H9 (cell line): Measurements from ENCODE around the gene CTNND1. TPM values are rescaled to one million over a fixed set of nuclear protein-coding genes. Genes with fewer than 3 reads are reported as not detected.

ENCODE experiments used
- DNase-seq: peaks from one replicate; pipeline ENCODE4 v3.0.0-alpha.2; 2017
- H2AFZ ChIP-seq: one replicate; pipeline ENCODE4 v1.6.1; 2013; ENCODE audit warnings: mild to moderate bottlenecking, low read length, control low read depth, moderate library complexity
- H2AK5ac ChIP-seq: 2 replicates; pipeline ENCODE4 v1.6.1; 2013; ENCODE audit warnings: low read length, control low read depth, mixed read lengths; ENCODE audit not compliant: insufficient read length
- H2BK120ac ChIP-seq: one replicate; pipeline ENCODE4 v1.6.1; 2013; ENCODE audit warnings: low read depth, mild to moderate bottlenecking, low read length, control low read depth, inconsistent platforms; ENCODE audit not compliant: poor library complexity, severe bottlenecking
- H2BK12ac ChIP-seq: 2 replicates; pipeline ENCODE4 v1.6.1; 2013; ENCODE audit warnings: low read length, control low read depth, mixed read lengths, low read depth; ENCODE audit not compliant: insufficient read length
- H2BK15ac ChIP-seq: 2 replicates; pipeline ENCODE4 v1.6.1; 2013; ENCODE audit warnings: low read depth, low read length, control low read depth
- H2BK20ac ChIP-seq: one replicate; pipeline ENCODE4 v1.6.1; 2013; ENCODE audit warnings: low read depth, mild to moderate bottlenecking, low read length, control low read depth, inconsistent platforms; ENCODE audit not compliant: poor library complexity, severe bottlenecking
- H2BK5ac ChIP-seq: 2 replicates; pipeline ENCODE4 v1.6.1; 2013; ENCODE audit warnings: low read length, control low read depth, mixed read lengths; ENCODE audit not compliant: insufficient read length
- H3K14ac ChIP-seq: 2 replicates; pipeline ENCODE4 v1.6.1; 2013; ENCODE audit warnings: low read length, control low read depth; ENCODE audit not compliant: insufficient read depth
- H3K18ac ChIP-seq: 2 replicates; pipeline ENCODE4 v1.6.1; 2013; ENCODE audit warnings: low read depth, mild to moderate bottlenecking, mixed read lengths, low read length, control low read depth; ENCODE audit not compliant: insufficient read length
- H3K23ac ChIP-seq: 2 replicates; pipeline ENCODE4 v1.6.1; 2013; ENCODE audit warnings: low read length, control low read depth, mixed read lengths, low read depth; ENCODE audit not compliant: insufficient read length
- H3K23me2 ChIP-seq: 2 replicates; pipeline ENCODE4 v1.6.1; 2013; ENCODE audit warnings: low read depth, mild to moderate bottlenecking, mixed read lengths, low read length, control low read depth; ENCODE audit not compliant: insufficient read length, poor library complexity, severe bottlenecking
- H3K27ac ChIP-seq: 2 replicates; pipeline ENCODE4 v1.5.1; 2013; ENCODE audit warnings: low read length, control low read depth, mixed read lengths, low read depth; ENCODE audit not compliant: insufficient read length
- H3K27me3 ChIP-seq: 2 replicates; pipeline ENCODE4 v1.6.1; 2013; ENCODE audit warnings: low read length, control low read depth, inconsistent platforms; ENCODE audit not compliant: insufficient read depth
- H3K4ac ChIP-seq: 2 replicates; pipeline ENCODE4 v1.6.1; 2013; ENCODE audit warnings: low read depth, mild to moderate bottlenecking, control low read depth, inconsistent platforms, low read length, moderate library complexity
- H3K4me1 ChIP-seq: 2 replicates; pipeline ENCODE4 v1.6.1; 2013; ENCODE audit warnings: low read length, control low read depth, inconsistent platforms; ENCODE audit not compliant: insufficient read depth
- H3K4me2 ChIP-seq: 2 replicates; pipeline ENCODE4 v1.6.1; 2013; ENCODE audit warnings: low read length, control low read depth, mixed read lengths; ENCODE audit not compliant: insufficient read length, insufficient read depth
- H3K56ac ChIP-seq: 2 replicates; pipeline ENCODE4 v1.6.1; 2013; ENCODE audit warnings: low read depth, mild to moderate bottlenecking, mixed read lengths, low read length, control low read depth; ENCODE audit not compliant: insufficient read length
- H3K79me1 ChIP-seq: 2 replicates; pipeline ENCODE4 v1.6.1; 2013; ENCODE audit warnings: low read depth, mild to moderate bottlenecking, moderate library complexity, low read length, control low read depth, inconsistent platforms; ENCODE audit not compliant: insufficient read depth, poor library complexity, severe bottlenecking
- H3K79me2 ChIP-seq: 2 replicates; pipeline ENCODE4 v1.6.1; 2013; ENCODE audit warnings: low read length, control low read depth, inconsistent platforms; ENCODE audit not compliant: insufficient read depth
- H3K9ac ChIP-seq: 2 replicates; pipeline ENCODE4 v1.6.1; 2013; ENCODE audit warnings: low read length, control low read depth, mixed read lengths; ENCODE audit not compliant: insufficient read length; ENCODE audit errors: extremely low read depth
- H3K9me3 ChIP-seq: one replicate; pipeline ENCODE4 v1.6.1; 2013; ENCODE audit warnings: low read depth, low read length, inconsistent platforms; ENCODE audit not compliant: control insufficient read depth
- H3T11ph ChIP-seq: one replicate; pipeline ENCODE4 v1.6.1; 2013; ENCODE audit warnings: mild to moderate bottlenecking, low read length, control low read depth, inconsistent platforms
- H4K20me1 ChIP-seq: one replicate; pipeline ENCODE4 v1.6.1; 2013; ENCODE audit not compliant: control insufficient read depth, insufficient read length, insufficient read depth
- H4K5ac ChIP-seq: 2 replicates; pipeline ENCODE4 v1.6.1; 2013; ENCODE audit warnings: low read depth, mild to moderate bottlenecking, mixed read lengths, low read length, control low read depth; ENCODE audit not compliant: insufficient read length
- H4K8ac ChIP-seq: replicated peaks from 2 replicates; pipeline ENCODE4 v1.6.1; 2013; ENCODE audit warnings: low read length, control low read depth, mixed read lengths, low read depth; ENCODE audit not compliant: insufficient read length
- H4K91ac ChIP-seq: 2 replicates; pipeline ENCODE4 v1.6.1; 2013; ENCODE audit warnings: low read depth, mild to moderate bottlenecking, moderate library complexity, mixed read lengths, low read length, control low read depth; ENCODE audit not compliant: insufficient read length
- H3K27ac Mint-ChIP-seq, 3 experiments: 2 replicates in 2 of 3; 3 replicates in 1 of 3; pipeline ENCODE4 v1.8.0; 2020 to 2021; ENCODE audit warnings: mixed read lengths in 3 of 3, mild to moderate bottlenecking in 1 of 3, moderate library complexity in 1 of 3
- H3K27me3 Mint-ChIP-seq: 2 replicates; pipeline ENCODE4 v1.8.0; 2021; ENCODE audit warnings: low read depth, mild to moderate bottlenecking, moderate library complexity, mixed read lengths
- H3K36me3 Mint-ChIP-seq, 3 experiments: 2 replicates in 2 of 3; 3 replicates in 1 of 3; pipeline ENCODE4 v1.8.0; 2020 to 2021; ENCODE audit warnings: low read depth in 3 of 3, mixed read lengths in 3 of 3; ENCODE audit not compliant: insufficient read depth in 1 of 3
- H3K4me1 Mint-ChIP-seq, 2 experiments: 2 replicates each; pipeline ENCODE4 v1.8.0; 2020; ENCODE audit warnings: mixed read lengths in 2 of 2
- H3K4me3 Mint-ChIP-seq, 2 experiments: 2 replicates in 1 of 2; 3 replicates in 1 of 2; pipeline ENCODE4 v1.8.0; 2020 to 2021; ENCODE audit warnings: mild to moderate bottlenecking in 2 of 2, mixed read lengths in 2 of 2, moderate library complexity in 1 of 2
- H3K9me3 Mint-ChIP-seq, 2 experiments: 2 replicates in 1 of 2; 3 replicates in 1 of 2; pipeline ENCODE4 v1.8.0; 2020; ENCODE audit warnings: mild to moderate bottlenecking in 2 of 2, mixed read lengths in 2 of 2, moderate library complexity in 1 of 2
- WGBS: extraction: QIAGEN DNeasy Blood & Tissue Kit; methylation state at CpG from one replicate; pipeline ENCODE4 v1.1.7; 2013; ENCODE audit warnings: missing lambda C conversion rate, low lambda C conversion rate, mixed read lengths; ENCODE audit not compliant: insufficient read length; ENCODE audit errors: extremely low coverage; 5-methylcytosine and 5-hydroxymethylcytosine counted together
- total RNA-seq: library from RNA; stranded (reverse); gene quantifications from 2 replicates; pipeline ENCODE4 v1.2.1, GENCODE V29; 2021
- TF ChIP-seq, protein P1 (sequence below): fragments of 200-600 bp; sonication (generic); conservative IDR thresholded peaks from 3 replicates; pipeline ENCODE4 v1.8.0; 2021; ENCODE audit warnings: antibody characterized with exemption, mild to moderate bottlenecking

Gene CTNND1
- total RNA-seq, 1 experiment from 2014 or later, result 164 TPM

DNA sequence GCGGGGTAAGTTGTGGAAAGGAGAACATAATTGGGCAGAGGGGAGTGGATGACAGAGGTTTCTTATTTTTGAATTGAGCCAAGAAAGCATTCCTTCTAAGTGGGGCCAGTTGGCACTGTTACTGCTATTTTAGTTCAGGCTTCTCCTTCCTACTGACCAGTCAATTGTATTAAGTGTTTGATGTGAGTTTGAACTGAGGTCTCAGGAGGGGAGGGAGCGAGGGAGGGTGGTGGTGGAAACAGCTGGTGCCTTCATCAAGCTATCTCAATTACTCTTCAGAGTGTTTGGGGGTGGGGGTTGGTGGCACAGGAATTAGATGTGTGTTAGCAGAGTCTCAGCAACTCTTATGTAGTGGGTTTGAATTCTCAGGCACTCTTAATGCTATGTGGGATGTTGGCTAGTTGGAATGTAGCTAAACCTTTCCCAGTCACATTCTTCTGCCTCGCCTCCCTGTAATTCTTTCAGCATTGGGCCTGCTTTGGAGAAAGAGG lies 14.5 kb downstream of the CTNND1 start:
- Histone ChIP-seq H2BK15ac (no peak overlapping the region), H3K4me1 (peaks cover 24% of the 10 kb centered on the region; the same call in 1 of the 2 replicates), H3T11ph (no peak overlapping the region), H2BK12ac (no peak overlapping the region), H3K4ac (no peak overlapping the region), H3K23me2 (no peaks in the 10 kb centered on the region), H3K23ac (no peak overlapping the region), H2BK5ac (no peak overlapping the region), H3K9ac (no peak overlapping the region), H3K14ac (no peak overlapping the region), H3K18ac (no peak overlapping the region), H2BK20ac (peak overlapping the region; percentile 49), H4K5ac (no peak overlapping the region), H3K56ac (no peak overlapping the region), H4K8ac (no peak overlapping the region), H4K91ac (no peak overlapping the region), H2AK5ac (no peak overlapping the region), H2AFZ (no peak overlapping the region), H3K79me1 (peaks cover 10% of the 10 kb centered on the region), H3K9me3 (no peaks in the 10 kb centered on the region), H3K27ac (peak overlapping the region; percentile 97), H2BK120ac (no peak overlapping the region), H4K20me1 (no peaks in the 10 kb centered on the region), H3K27me3 (no peaks in the 10 kb centered on the region), H3K4me2 (peak overlapping the region; percentile 20), H3K79me2 (peaks cover 48% of the 10 kb centered on the region; the same call in 1 of the 2 replicates)
- H3K27me3 Mint-ChIP-seq, result no peaks in the 10 kb centered on the region
- DNase-seq, result peak; percentile 43
- H3K4me1 Mint-ChIP-seq, result peaks cover 77 to 78% of the 10 kb centered on the region in 2 experiments
- H3K36me3 Mint-ChIP-seq, result peaks cover 0 to 3% (median 2%) of the 10 kb centered on the region in 3 experiments; a peak in 2 of 7 replicates
- WGBS, result no CpG with 5 or more reads among the region's 3 CpGs
- peak overlapping the region; percentile 85 to 99 (median 86) for H3K27ac Mint-ChIP-seq
- H3K4me3 Mint-ChIP-seq, result peak overlapping the region in 1 of 2 experiments; percentile 71; a peak in 3 of 5 replicates
- TF ChIP-seq, protein P1, sequence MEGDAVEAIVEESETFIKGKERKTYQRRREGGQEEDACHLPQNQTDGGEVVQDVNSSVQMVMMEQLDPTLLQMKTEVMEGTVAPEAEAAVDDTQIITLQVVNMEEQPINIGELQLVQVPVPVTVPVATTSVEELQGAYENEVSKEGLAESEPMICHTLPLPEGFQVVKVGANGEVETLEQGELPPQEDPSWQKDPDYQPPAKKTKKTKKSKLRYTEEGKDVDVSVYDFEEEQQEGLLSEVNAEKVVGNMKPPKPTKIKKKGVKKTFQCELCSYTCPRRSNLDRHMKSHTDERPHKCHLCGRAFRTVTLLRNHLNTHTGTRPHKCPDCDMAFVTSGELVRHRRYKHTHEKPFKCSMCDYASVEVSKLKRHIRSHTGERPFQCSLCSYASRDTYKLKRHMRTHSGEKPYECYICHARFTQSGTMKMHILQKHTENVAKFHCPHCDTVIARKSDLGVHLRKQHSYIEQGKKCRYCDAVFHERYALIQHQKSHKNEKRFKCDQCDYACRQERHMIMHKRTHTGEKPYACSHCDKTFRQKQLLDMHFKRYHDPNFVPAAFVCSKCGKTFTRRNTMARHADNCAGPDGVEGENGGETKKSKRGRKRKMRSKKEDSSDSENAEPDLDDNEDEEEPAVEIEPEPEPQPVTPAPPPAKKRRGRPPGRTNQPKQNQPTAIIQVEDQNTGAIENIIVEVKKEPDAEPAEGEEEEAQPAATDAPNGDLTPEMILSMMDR, result no peak
- no peaks in the 10 kb centered on the region for H3K9me3 Mint-ChIP-seq
